ENCODE data around the gene CASP2. TPM values are rescaled to one million over a fixed set of nuclear protein-coding genes. Genes with fewer than 3 reads are reported as not detected.

CASP2 gene
- total and polyA plus RNA-seq, 2 of the 8 experiments (the other 6 are each of a cell fraction or from before 2014, with no cell fraction given): 23.7 to 35.3 TPM

GRCh38 chr7:143286522-143286890, 1.6 kb upstream of the CASP2 start:
- Histone ChIP-seq H3K23ac (ENCODE audit: insufficient read length) (no peak overlapping the region), H3K27me3 (replicated peaks in 1 of 4; ENCODE audit: control insufficient read depth in 3 of 4, extremely low read depth in 1 of 4, insufficient read depth in 3 of 4, low read length in 3 of 4) (peaks cover 10 to 21% (median 20%) of the 10 kb centered on the region in 4 experiments), H4K8ac (ENCODE audit: extremely low read depth, insufficient read depth, low read length) (no peak overlapping the region), H3K36me3 (ENCODE audit: control insufficient read depth in 2 of 4, insufficient read depth in 4 of 4, low read length in 3 of 4) (peaks cover 0 to 9% (median 4%) of the 10 kb centered on the region in 4 experiments; a peak in 3 of 8 replicates), H2BK15ac (ENCODE audit: low read length) (no peak overlapping the region), H3K9me3 (ENCODE audit: insufficient read depth in 2 of 2, low read depth in 1 of 2, low read length in 1 of 2) (peaks cover 6 to 13% of the 10 kb centered on the region in 2 experiments), H3K4me1 (replicated peaks in 1 of 4; ENCODE audit: control insufficient read depth in 3 of 4, insufficient read depth in 4 of 4, low read length in 3 of 4) (peaks cover 9 to 14% (median 10%) of the 10 kb centered on the region in 4 experiments), H3K79me1 (ENCODE audit: low read depth, low read length) (peaks cover 3% of the 10 kb centered on the region), H4K5ac (ENCODE audit: insufficient read length, low read depth, low read length) (no peak overlapping the region), H2BK5ac (ENCODE audit: low read depth, low read length) (no peak overlapping the region), H2AFZ (ENCODE audit: low read length) (no peak overlapping the region), H2BK12ac (ENCODE audit: low read depth, low read length) (no peak overlapping the region), H2BK20ac (ENCODE audit: low read length) (no peak overlapping the region), H2AK5ac (ENCODE audit: low read depth, low read length) (no peak overlapping the region), H3K4ac (replicated peaks; ENCODE audit: insufficient read length, low read depth, low read length) (no peak overlapping the region), H3K79me2 (ENCODE audit: control insufficient read depth in 1 of 2, insufficient read depth in 2 of 2, low read length in 2 of 2) (peaks cover 0 to 30% of the 10 kb centered on the region in 2 experiments; a peak in 3 of 4 replicates), H3K9ac (replicated peaks in 1 of 4; ENCODE audit: extremely low read depth in 1 of 4, low read depth in 3 of 4, low read length in 3 of 4) (no peak overlapping the region), H4K20me1 (replicated peaks in 1 of 2; ENCODE audit: control insufficient read depth in 1 of 2, insufficient read depth in 2 of 2, low read length in 2 of 2) (peaks cover 0 to 2% of the 10 kb centered on the region in 2 experiments), H2BK120ac (replicated peaks; ENCODE audit: low read depth, low read length) (no peak overlapping the region), H3K18ac (ENCODE audit: extremely low read depth, low read length) (no peak overlapping the region), H3K4me3 (ENCODE audit: extremely low read depth in 1 of 4, insufficient read depth in 2 of 4, low read depth in 3 of 4, low read length in 4 of 4) (no peak overlapping the region), H3K27ac (ENCODE audit: low read depth, low read length) (no peak overlapping the region), H4K91ac (replicated peaks; ENCODE audit: insufficient read length, low read length) (no peak overlapping the region), H3K56ac (replicated peaks; ENCODE audit: insufficient read length, low read depth, low read length) (no peak overlapping the region), H3K23me2 (ENCODE audit: low read depth, low read length) (peaks cover 8% of the 10 kb centered on the region), H3K4me2 (ENCODE audit: insufficient read depth in 1 of 2, low read depth in 2 of 2, low read length in 2 of 2) (no peak overlapping the region), H3K14ac (ENCODE audit: insufficient read length) (no peak overlapping the region)
- WGBS, 2 experiments (ENCODE audit: extremely low coverage in 1 of 2, insufficient coverage in 1 of 2, insufficient read length in 1 of 2, insufficient replicate concordance in 2 of 2, low coverage in 1 of 2, low lambda C conversion rate in 2 of 2, missing lambda C conversion rate in 1 of 2): 94% methylated on average over 6 of the region's 6 CpGs; no CpG with 5 or more reads in 1 of the 2 experiments
- TF ChIP-seq POLR2A (IDR thresholded peaks at IDR 0.05; ENCODE audit: control extremely low read depth in 1 of 2, low read depth in 2 of 2, low read length in 2 of 2) (no peak), SRF (IDR thresholded peaks at IDR 0.05; ENCODE audit: low read depth, low read length) (no peak), ATF2 (IDR thresholded peaks at IDR 0.05; ENCODE audit: low read length) (no peak), CEBPB (IDR thresholded peaks at IDR 0.05; ENCODE audit: low read depth, low read length) (no peak), SIN3A (conservative IDR thresholded peaks at IDR 0.05 in 1 of 2, IDR thresholded peaks at IDR 0.05 in 1 of 2; ENCODE audit: low read depth in 1 of 2, low read length in 2 of 2) (no peak), CHD2 (IDR thresholded peaks at IDR 0.05; ENCODE audit: low read length) (no peak), CHD1 (IDR thresholded peaks at IDR 0.05; ENCODE audit: low read depth, low read length) (no peak), ASH2L (IDR thresholded peaks at IDR 0.05; ENCODE audit: low read length) (no peak), HDAC6 (IDR thresholded peaks at IDR 0.05; ENCODE audit: low read depth, low read length) (no peak), ATF3 (IDR thresholded peaks at IDR 0.05; ENCODE audit: insufficient read depth, low read depth, low read length) (no peak), BACH1 (IDR thresholded peaks at IDR 0.05; ENCODE audit: low read length) (no peak)
- DNase-seq (ENCODE audit: low read depth in 1 of 2, low spot score in 2 of 2) (no peak), FAIRE-seq (no peak)
- CTCF ChIA-PET (ENCODE audit: partially characterized antibody): interaction anchor here (0.6 to 3.6 kb wide), 8 partner anchors 10 to 699 kb away, joined by 3 to 22 read pairs (median 3); partner anchors contain the start of gene GSTK1
- POLR2A ChIA-PET (ENCODE audit: partially characterized antibody): interaction anchor here (1.0 to 2.5 kb wide), 2 partner anchors 9 to 23 kb away, joined by 3 to 6 read pairs; partner anchors contain the start of gene GSTK1

Measured in H1 (cell line).